MCF 10A (cell line): Measurements from ENCODE around the gene CTSA. TPM values are rescaled to one million over a fixed set of nuclear protein-coding genes. Genes with fewer than 3 reads are reported as not detected.
"Not testable (repeated sequence)": the region's sequence is repeated elsewhere in the genome, so short reads cannot be mapped to it uniquely, and the experiment has no call there.

ENCODE experiments used
- BruUV-seq: library from RNA; stranded (reverse); fragments of 400-500 nt; replicated peaks from 2 replicates; lab custom pipeline; 2021; lab: Mats Ljungman, UMichigan
- CTCF ChIA-PET: fragments of 300-600 bp; sonication (Branson Sonifier 250); formaldehyde crosslinking; extraction: SDS; loops from one replicate; lab custom pipeline; 2021; ENCODE audit warnings: antibody characterized with exemption, inconsistent platforms; lab: Yijun Ruan, JAX
- POLR2A ChIA-PET: fragments of 300-600, 350-650 bp; sonication (Branson Sonifier 250); formaldehyde crosslinking; extraction: SDS; loops from one replicate; lab custom pipeline; 2020; ENCODE audit warnings: antibody characterized with exemption, inconsistent platforms; lab: Yijun Ruan, JAX
- DNase-seq: peaks from one replicate; pipeline ENCODE4 v3.0.0-alpha.2; 2018; ENCODE audit not compliant: unreplicated experiment
- H3K27ac Mint-ChIP-seq: one replicate; pipeline ENCODE4 v1.8.0; 2022; ENCODE audit warnings: mild to moderate bottlenecking, low read depth, mixed read lengths; ENCODE audit not compliant: unreplicated experiment
- H3K27me3 Mint-ChIP-seq: one replicate; pipeline ENCODE4 v1.8.0; 2022; ENCODE audit warnings: mixed read lengths; ENCODE audit not compliant: insufficient read depth, unreplicated experiment
- H3K36me3 Mint-ChIP-seq: one replicate; pipeline ENCODE4 v1.8.0; 2022; ENCODE audit warnings: mild to moderate bottlenecking, moderate library complexity, mixed read lengths; ENCODE audit not compliant: insufficient read depth, unreplicated experiment
- H3K4me1 Mint-ChIP-seq: one replicate; pipeline ENCODE4 v1.8.0; 2022; ENCODE audit warnings: mixed read lengths; ENCODE audit not compliant: insufficient read depth, unreplicated experiment
- H3K4me3 Mint-ChIP-seq: one replicate; pipeline ENCODE4 v1.8.0; 2022; ENCODE audit warnings: mild to moderate bottlenecking, moderate library complexity, mixed read lengths; ENCODE audit not compliant: unreplicated experiment
- H3K9me3 Mint-ChIP-seq: one replicate; pipeline ENCODE4 v1.8.0; 2022; ENCODE audit warnings: mixed read lengths; ENCODE audit not compliant: unreplicated experiment
- CTCF ChIP-seq: fragments of 200-600 bp; IDR thresholded peaks from one replicate; pipeline ENCODE4 v1.8.0; 2022; ENCODE audit warnings: antibody characterized with exemption, mild to moderate bottlenecking; ENCODE audit not compliant: unreplicated experiment
- intact Hi-C: fragments of 100-400 bp; cut with micrococcal nuclease; formaldehyde crosslinking; loops from 2 replicates; pipeline ENCODE4 v1.14.1; 2022
- total RNA-seq: library from RNA; stranded (reverse); gene quantifications from 2 replicates; pipeline ENCODE4 v1.2.3, GENCODE V29; 2022

The CTSA gene
- total RNA-seq, 1 experiment from 2014 or later = 25.3 TPM

DNA sequence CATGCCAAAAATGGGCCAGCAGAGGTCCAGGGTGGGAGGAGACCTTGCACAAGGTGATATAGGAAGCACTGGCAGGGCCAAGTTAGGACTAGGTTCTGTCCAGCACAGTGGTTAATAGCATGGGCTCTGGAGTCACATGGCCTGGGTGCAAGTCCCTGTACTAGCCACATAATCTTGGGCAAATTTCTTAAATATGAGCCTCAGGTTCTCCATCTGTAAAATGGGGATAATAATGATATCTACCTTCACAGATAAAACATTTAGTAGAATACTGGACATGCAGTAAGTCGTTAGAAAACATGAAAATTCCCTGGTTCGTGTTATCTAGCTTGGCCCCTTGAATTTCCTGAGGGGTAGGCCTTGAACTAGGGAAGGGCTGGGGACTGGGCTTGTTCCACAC is 6.2 kb downstream of the CTSA start:
- Mint-ChIP-seq H3K9me3 (no peaks in the 10 kb centered on the region), H3K27me3 (no peaks in the 10 kb centered on the region), H3K27ac (no peak overlapping the region), H3K4me3 (no peak overlapping the region), H3K4me1 (peaks cover 1% of the 10 kb centered on the region), H3K36me3 (peaks cover 16% of the 10 kb centered on the region)
- no peak for DNase-seq
- BruUV-seq = no TSS peak
- intact Hi-C loops = no loop called here
- POLR2A ChIA-PET = no interaction called here
- CTCF ChIA-PET = interaction anchor here (0.7 kb wide), 2 partner anchors 16 to 578 kb away, joined by 3 read pairs; no protein-coding TSS in a partner anchor
- TF ChIP-seq CTCF = no peak

- TF ChIP-seq CTCF = no peak
- intact Hi-C loops = no loop called here
- CTCF ChIA-PET = interaction anchor here (0.7 kb wide), 1 partner anchor 578 kb away, joined by 3 read pairs; no protein-coding TSS in a partner anchor
- Mint-ChIP-seq H3K27me3 (no peaks in the 10 kb centered on the region), H3K4me3 (no peak overlapping the region), H3K4me1 (no peaks in the 10 kb centered on the region), H3K27ac (no peak overlapping the region), H3K36me3 (peaks cover 16% of the 10 kb centered on the region), H3K9me3 (no peaks in the 10 kb centered on the region)
- POLR2A ChIA-PET = interaction anchor here (2.2 kb wide), 1 partner anchor 16 kb away, joined by 7 read pairs; the partner anchor contains the start of gene ZSWIM1
- no peak for DNase-seq
- no TSS peak for BruUV-seq
These were observed 6.6 kb downstream of the CTSA start for GRCh38 chr20:45897692-45898091.

DNA sequence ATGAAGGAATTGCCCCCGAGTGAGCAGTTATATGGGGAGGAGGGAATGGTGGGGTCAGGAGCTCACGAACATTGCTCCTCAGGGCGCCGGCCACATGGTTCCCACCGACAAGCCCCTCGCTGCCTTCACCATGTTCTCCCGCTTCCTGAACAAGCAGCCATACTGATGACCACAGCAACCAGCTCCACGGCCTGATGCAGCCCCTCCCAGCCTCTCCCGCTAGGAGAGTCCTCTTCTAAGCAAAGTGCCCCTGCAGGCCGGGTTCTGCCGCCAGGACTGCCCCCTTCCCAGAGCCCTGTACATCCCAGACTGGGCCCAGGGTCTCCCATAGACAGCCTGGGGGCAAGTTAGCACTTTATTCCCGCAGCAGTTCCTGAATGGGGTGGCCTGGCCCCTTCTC is 7.2 kb downstream of the CTSA start:
- DNase-seq = no peak
- Mint-ChIP-seq H3K9me3 (no peaks in the 10 kb centered on the region), H3K4me1 (no peaks in the 10 kb centered on the region), H3K4me3 (no peak overlapping the region), H3K27me3 (no peaks in the 10 kb centered on the region), H3K27ac (no peak overlapping the region), H3K36me3 (peaks cover 16% of the 10 kb centered on the region)
- BruUV-seq = TSS peak; percentile 54
- no peak for TF ChIP-seq CTCF
- CTCF ChIA-PET = no interaction called here
- intact Hi-C loops = no loop called here
- POLR2A ChIA-PET = interaction anchor here (1.3 to 2.2 kb wide), 2 partner anchors 9 to 17 kb away, joined by 3 to 7 read pairs; partner anchors contain the start of gene ZSWIM1

DNA sequence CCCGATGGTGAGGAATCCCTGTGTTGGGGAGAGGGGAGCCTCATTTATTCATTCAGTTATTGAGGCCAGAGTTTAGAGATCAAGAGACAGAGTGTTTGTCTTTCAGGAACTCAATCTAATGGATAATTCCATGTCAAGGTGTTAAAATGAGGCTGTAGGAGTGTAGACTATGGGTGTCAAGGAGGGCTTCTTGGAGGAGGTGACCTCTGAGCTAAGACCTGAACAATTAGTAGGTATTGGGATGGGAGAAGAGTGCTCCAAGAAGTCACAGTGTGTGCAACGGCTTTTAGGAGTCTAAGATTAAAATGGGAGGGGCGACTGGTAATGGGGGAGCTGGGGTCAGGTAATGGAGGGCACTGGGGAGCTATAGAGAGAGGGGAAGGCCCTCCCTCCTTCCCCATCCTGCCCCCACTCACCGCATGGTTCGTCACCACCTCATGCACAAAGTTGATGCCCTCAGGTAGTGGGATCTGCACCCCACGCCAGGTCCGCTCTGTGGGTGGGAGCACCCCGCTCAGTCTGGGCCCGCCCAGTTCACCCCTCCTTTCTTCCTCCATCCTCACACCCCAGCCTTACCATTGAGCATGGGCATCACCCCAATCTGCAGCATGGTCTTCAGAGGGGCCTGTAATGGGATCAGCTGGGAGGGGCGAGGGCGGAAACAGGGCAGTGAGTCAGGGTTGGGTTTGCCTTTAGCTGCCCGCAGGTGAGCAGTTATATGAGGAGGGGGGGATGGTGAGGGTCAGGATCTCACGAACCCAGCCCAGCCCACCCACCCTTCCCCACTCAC is 8.1 kb downstream of the CTSA start:
- DNase-seq = no peak
- Mint-ChIP-seq H3K36me3 (peaks cover 16% of the 10 kb centered on the region), H3K27ac (no peak overlapping the region), H3K9me3 (no peaks in the 10 kb centered on the region), H3K27me3 (no peaks in the 10 kb centered on the region), H3K4me1 (no peaks in the 10 kb centered on the region), H3K4me3 (no peak overlapping the region)
- intact Hi-C loops = no loop called here
- ChIA-PET CTCF (interaction anchor here (0.6 to 0.7 kb wide), 2 partner anchors 54 to 523 kb away, joined by 3 read pairs; no protein-coding TSS in a partner anchor), POLR2A (interaction anchor here (0.7 to 2.2 kb wide), 4 partner anchors 10 to 23 kb away, joined by 3 to 7 read pairs (median 4); partner anchors contain the start of gene ZSWIM1)
- no TSS peak for BruUV-seq
- TF ChIP-seq CTCF = no peak

GRCh38 chr20:45901332-45901731 is 10.2 kb downstream of the CTSA start:
- H3K27ac Mint-ChIP-seq, intact Hi-C loops, H3K9me3 Mint-ChIP-seq, BruUV-seq, DNase-seq, H3K4me1 Mint-ChIP-seq, H3K4me3 Mint-ChIP-seq, H3K27me3 Mint-ChIP-seq, H3K36me3 Mint-ChIP-seq: not testable (repeated sequence)
- CTCF ChIA-PET = interaction anchor here (0.6 kb wide), 1 partner anchor 9 kb away, joined by 3 read pairs; no protein-coding TSS in a partner anchor
- POLR2A ChIA-PET = interaction anchor here (0.9 to 1.5 kb wide), 4 partner anchors 7 to 43 kb away, joined by 3 to 4 read pairs (median 3); no protein-coding TSS in a partner anchor
